IPS DF 6.9 (cell line): ENCODE measurements around the gene PIK3IP1.
"Not testable (repeated sequence)": the region's sequence is repeated elsewhere in the genome, so short reads cannot be mapped to it uniquely, and the experiment has no call there.

Experiments
- DNase-seq: peaks from one replicate; pipeline ENCODE4 v3.0.0-alpha.2; 2013; ENCODE audit warnings: low read depth, low spot score
- H3K27ac ChIP-seq: one replicate; pipeline ENCODE4 v1.5.1; 2013; ENCODE audit warnings: low read length, control low read depth
- H3K27me3 ChIP-seq: 2 replicates; pipeline ENCODE4 v1.6.1; 2013; ENCODE audit warnings: mild to moderate bottlenecking, low read length; ENCODE audit not compliant: control insufficient read depth, insufficient read depth
- H3K36me3 ChIP-seq: 2 replicates; pipeline ENCODE4 v1.6.1; 2013; ENCODE audit warnings: low read length; ENCODE audit not compliant: control insufficient read depth, insufficient read depth
- H3K4me1 ChIP-seq: 2 replicates; pipeline ENCODE4 v1.6.1; 2013; ENCODE audit warnings: low read length; ENCODE audit not compliant: control insufficient read depth, insufficient read depth
- H3K4me3 ChIP-seq: 2 replicates; pipeline ENCODE4 v1.5.1; 2013; ENCODE audit warnings: mild to moderate bottlenecking, low read length
- H3K9me3 ChIP-seq: 2 replicates; pipeline ENCODE4 v1.6.1; 2013; ENCODE audit warnings: low read length, inconsistent platforms; ENCODE audit not compliant: control insufficient read depth, insufficient read depth
- WGBS: extraction: QIAGEN DNeasy Blood & Tissue Kit; methylation state at CpG from one replicate; pipeline ENCODE4 v1.1.7; 2013; ENCODE audit warnings: mixed read lengths, missing lambda C conversion rate; ENCODE audit not compliant: insufficient read length, insufficient coverage; 5-methylcytosine and 5-hydroxymethylcytosine counted together

The PIK3IP1 gene

DNA sequence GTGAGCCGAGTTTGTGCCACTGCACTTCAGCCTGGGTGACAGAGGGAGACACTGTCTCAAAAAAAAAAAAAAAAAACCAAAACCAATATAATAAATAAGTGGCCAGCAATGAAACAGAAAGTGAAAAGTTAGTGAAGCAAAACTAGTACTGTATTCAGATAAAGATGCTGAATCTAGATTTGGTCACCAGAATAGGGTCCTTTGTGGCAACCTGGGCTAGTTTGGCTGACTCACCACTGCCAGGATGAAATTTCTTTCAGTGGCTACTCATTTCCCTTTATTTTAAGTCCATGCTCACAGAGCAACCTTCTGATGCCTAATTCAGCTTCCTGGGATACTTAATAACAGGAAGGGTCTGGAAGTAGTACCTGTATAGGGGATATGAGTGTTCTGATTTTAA, 54.2 kb downstream of the PIK3IP1 start:
- no peak for DNase-seq
- no peaks in the 10 kb centered on the region for H3K27me3 ChIP-seq
- WGBS, result no CpG with 5 or more reads among the region's 1 CpG
- H3K27ac ChIP-seq, result no peak overlapping the region
- peaks cover 3% of the 10 kb centered on the region; the same call in 1 of the 2 replicates for H3K4me1 ChIP-seq
- no peaks in the 10 kb centered on the region for H3K9me3 ChIP-seq
- no peaks in the 10 kb centered on the region for H3K36me3 ChIP-seq
- H3K4me3 ChIP-seq, result no peak overlapping the region

DNA sequence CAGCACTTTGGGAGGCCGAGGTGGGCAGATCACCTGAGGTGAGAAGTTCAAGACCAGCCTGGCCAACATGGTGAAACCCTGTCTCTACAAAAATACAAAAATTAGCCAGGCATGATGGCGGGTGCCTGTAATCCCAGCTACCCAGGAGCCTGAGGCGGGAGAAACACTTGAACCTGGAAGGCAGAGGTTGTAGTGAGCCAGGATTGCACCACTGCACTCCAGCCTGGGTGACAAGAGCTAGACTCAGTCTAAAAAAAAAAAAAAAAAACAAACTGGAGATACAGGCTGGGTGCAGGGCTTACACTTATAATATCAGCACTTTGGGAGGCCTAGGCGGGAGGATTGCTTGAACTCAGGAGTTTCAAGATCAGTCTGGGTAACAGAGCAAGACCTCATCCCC, 56.2 kb downstream of the PIK3IP1 start:
- not testable (repeated sequence) for H3K27me3 ChIP-seq, H3K27ac ChIP-seq, H3K4me3 ChIP-seq, DNase-seq, H3K36me3 ChIP-seq, H3K9me3 ChIP-seq, H3K4me1 ChIP-seq
- WGBS, result no CpG with 5 or more reads among the region's 4 CpGs

GRCh38 chr22:31235081-31235480, 57.2 kb downstream of the PIK3IP1 start:
- Histone ChIP-seq H3K9me3 (no peaks in the 10 kb centered on the region), H3K36me3 (no peaks in the 10 kb centered on the region), H3K4me1 (0 out of 2 replicates have a peak, but pooled peaks cover 1% of the 10 kb centered on the region), H3K27ac (no peak overlapping the region), H3K4me3 (no peak overlapping the region), H3K27me3 (no peaks in the 10 kb centered on the region)
- no CpG with 5 or more reads among the region's 3 CpGs for WGBS
- no peak for DNase-seq

DNA sequence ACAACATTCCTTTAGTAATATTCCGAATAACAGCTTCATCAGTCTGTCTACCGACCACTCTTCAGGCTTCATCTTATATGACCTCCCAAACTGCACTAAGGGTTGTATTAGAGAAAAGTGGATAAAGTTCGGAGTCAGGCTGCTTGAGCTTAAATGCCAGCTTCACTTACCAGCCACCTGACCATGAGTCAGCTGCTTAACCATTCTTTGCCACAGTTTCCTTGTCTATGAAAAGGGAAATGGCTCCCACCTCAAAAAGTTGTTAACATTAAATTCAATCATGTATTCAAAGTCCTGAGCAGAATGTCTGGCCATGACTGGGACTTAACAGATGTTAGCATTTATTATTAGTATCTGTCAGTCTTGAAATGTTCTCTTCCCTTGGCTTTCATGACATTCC, 59.3 kb downstream of the PIK3IP1 start:
- Histone ChIP-seq H3K4me1 (no peaks in the 10 kb centered on the region), H3K27ac (no peak overlapping the region), H3K9me3 (no peaks in the 10 kb centered on the region), H3K4me3 (no peak overlapping the region), H3K36me3 (no peaks in the 10 kb centered on the region), H3K27me3 (no peaks in the 10 kb centered on the region)
- no CpG with 5 or more reads among the region's 3 CpGs for WGBS
- no peak for DNase-seq
